GM18873 (cell line): ENCODE measurements around the gene TFAP2E.

Experiments
- ATAC-seq: cut with Tn5 transposase; IDR thresholded peaks from one replicate; pipeline ENCODE4 v1.9.1; 2021; ENCODE audit warnings: mild to moderate bottlenecking, moderate library complexity, moderate number of reproducible peaks; ENCODE audit not compliant: unreplicated experiment, low FRiP score

The TFAP2E gene

DNA sequence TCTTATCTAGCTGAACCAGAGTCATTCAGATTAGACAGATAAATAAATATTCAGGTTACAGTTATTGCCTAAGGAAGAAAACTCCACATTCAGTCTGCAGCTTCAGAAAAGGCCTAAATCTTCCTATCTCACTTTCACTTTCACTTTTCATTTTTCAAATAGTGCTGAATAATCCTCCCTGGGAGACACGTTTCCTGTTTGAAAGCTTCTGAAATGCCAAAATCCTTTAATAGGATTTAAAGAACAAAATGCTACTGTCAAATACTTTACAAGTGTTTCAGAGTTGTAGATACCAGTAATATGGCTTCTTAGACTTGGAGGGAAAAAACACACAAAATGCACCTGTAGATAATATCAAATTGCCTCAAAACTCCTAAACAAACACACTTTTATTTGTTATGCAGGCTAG, 64.3 kb downstream of the TFAP2E start:
- ATAC-seq, result no peak

DNA sequence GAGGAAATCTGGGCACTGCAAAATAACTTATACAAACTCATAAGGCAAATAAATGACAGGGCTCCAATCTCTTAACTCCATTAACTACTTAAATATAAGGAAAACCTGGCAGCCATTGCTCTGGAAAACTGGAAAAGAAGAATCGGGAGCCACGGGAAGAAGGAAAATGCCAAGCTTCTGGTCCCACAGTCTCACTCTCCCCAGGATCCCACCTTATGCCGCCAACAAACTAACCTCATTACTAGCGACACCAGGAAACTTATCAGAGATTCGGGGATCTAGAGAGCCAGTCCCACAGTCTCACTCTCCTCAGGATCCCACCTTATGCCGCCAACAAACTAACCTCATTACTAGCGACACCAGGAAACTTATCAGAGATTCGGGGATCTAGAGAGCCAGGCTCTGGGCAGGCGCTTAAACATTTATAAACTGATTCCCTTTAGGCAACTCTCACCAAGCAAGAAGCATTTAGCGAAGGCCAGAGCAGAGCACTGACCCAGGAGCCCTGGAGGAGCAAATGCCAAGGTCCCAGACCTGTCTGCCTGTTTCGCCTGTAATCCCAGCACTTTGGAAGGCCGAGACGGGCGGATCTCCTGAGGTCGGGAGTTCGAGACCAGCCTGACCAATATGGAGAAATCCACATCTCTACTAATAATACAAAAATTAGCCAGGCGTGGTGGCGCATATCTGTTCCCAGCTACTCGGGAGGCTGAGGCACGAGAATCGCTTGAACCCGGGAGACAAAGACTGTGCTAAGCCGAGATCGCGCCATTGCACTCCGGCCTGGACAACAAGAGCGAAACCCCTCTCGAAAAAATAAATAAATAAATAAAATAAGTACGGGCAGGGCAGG, 67.5 kb downstream of the TFAP2E start:
- ATAC-seq, result no peak

DNA sequence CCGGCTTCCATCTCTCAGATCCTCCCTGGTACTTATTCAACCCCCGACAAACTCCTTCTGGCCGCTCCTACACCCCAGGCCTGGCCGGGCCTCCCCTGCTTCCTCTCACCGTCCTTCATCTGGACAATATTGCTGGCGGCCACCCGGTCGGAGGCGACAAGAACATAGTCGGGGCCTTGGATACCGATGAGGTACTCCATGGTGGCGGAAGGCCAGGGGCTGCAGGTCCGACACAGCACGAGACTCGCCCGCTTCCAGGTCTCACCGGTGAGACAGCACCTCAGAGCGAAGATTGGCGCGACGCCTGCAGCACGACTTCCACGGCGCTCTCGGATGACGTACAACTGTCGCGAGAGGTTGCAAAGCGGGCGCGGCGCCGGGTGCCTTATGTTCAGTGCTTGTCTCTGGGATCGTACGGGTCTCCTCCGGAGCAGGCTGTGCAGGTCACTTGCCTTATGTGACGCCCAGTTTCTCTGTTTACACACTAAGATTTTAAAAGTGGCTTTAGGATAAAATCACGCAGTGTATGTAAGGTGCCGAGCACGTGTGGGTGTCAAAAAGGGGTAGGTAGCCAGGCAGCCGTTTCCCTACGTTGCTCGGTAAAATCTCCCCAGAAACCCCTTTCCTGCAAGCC, 68.2 kb downstream of the TFAP2E start, which contains the start of gene PSMB2:
PSMB2 (minus strand) TSS at position 294 of the 634 bp plus-strand sequence; CDS start at position 200, 94 bp downstream.
- ATAC-seq, result peak; percentile 69

DNA sequence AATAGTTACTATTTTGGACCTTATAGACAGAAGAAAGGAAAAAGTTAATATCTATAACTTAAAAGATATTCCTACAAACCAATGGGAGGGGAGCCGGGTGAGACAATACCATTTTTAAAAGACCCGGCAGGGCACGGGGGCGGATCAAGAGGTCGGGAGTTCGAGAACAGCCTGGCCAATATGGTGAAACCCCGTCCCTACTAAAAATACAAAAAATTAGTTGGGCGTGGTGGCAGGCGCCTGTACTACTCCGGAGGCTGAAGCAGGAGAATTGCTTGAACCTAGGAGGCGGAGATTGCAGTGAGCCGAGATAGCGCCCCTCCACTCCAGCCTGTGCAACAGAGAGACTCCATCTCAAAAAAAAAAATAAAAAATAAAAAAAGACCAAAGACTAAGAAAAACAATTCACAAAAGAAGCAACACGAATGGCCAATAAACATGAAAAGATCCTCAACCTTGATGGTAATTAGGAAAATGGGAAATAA, 69.4 kb downstream of the TFAP2E start:
- ATAC-seq, result no peak

DNA sequence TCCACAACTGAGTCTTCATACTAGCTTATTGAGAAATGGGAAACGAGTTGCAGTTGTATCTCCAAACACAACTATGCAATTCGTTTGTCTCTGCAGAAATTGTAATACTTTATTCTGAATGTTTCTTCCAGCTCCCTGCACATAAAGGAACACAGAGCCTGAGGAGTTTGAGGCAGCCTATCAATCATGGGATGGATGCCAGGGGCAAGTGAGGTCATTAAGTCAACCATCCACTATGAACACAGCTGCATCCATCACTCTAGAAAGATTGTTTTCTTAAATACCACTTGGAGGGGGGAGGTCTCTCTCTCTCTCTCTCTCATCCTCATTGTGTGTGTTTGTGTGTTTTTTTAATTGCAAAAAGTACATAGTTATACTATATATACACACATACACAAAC, 71.1 kb downstream of the TFAP2E start:
- ATAC-seq, result no peak
